CD14-positive monocyte (primary cell): ENCODE results near the gene SLC6A1. TPM values are rescaled to one million over a fixed set of nuclear protein-coding genes. Genes with fewer than 3 reads are reported as not detected.

Source experiments
- DNase-seq, 3 donors: peaks; one replicate each; pipeline ENCODE4 v3.0.0-alpha.2; 2011 to 2022
- H2AFZ ChIP-seq: 2 replicates; pipeline ENCODE4 v1.6.0; 2012; ENCODE audit warnings: mild to moderate bottlenecking, low read depth, low read length, inconsistent platforms; ENCODE audit not compliant: insufficient read depth, poor library complexity, severe bottlenecking
- H3K27ac ChIP-seq, 2 donors: 1 replicate in 1 of 2; 2 replicates in 1 of 2; pipeline ENCODE4 v1.5.1; 2012 to 2013; ENCODE audit warnings: low read length in 2 of 2, control low read depth in 1 of 2, inconsistent platforms in 1 of 2, low read depth in 1 of 2, mild to moderate bottlenecking in 1 of 2
- H3K27me3 ChIP-seq, 2 donors: one replicate each; pipeline versions ENCODE4 v1.6.0 to v1.6.1; 2011 to 2013; ENCODE audit warnings: low read length in 2 of 2; ENCODE audit not compliant: control insufficient read depth in 2 of 2, insufficient read depth in 2 of 2
- H3K36me3 ChIP-seq, 2 donors: replicated peaks in 1 of 2; 1 replicate in 1 of 2; 2 replicates in 1 of 2; pipeline versions ENCODE4 v1.5.1 to v1.6.1; 2012 to 2013; ENCODE audit warnings: low read length in 2 of 2, control low read depth in 1 of 2, inconsistent platforms in 1 of 2, mild to moderate bottlenecking in 1 of 2; ENCODE audit not compliant: insufficient read depth in 2 of 2, control insufficient read depth in 1 of 2
- H3K4me1 ChIP-seq, 2 donors: 1 replicate in 1 of 2; 2 replicates in 1 of 2; pipeline versions ENCODE4 v1.5.1 to v1.6.1; 2012 to 2013; ENCODE audit warnings: low read length in 2 of 2, control low read depth in 1 of 2, inconsistent platforms in 1 of 2, mild to moderate bottlenecking in 1 of 2, moderate library complexity in 1 of 2; ENCODE audit not compliant: insufficient read depth in 2 of 2, control insufficient read depth in 1 of 2
- H3K4me2 ChIP-seq: replicated peaks from 2 replicates; pipeline ENCODE3; 2012; ENCODE audit warnings: low read length, moderate library complexity, mild to moderate bottlenecking; ENCODE audit not compliant: poor library complexity, severe bottlenecking; ENCODE audit errors: extremely low read depth
- H3K4me3 ChIP-seq, 3 experiments: fragments of 200-600 bp in 1 of 3; sonication (generic) in 1 of 3; replicated peaks in 1 of 3; 1 replicate in 2 of 3; 2 replicates in 1 of 3; pipeline ENCODE4 v1.5.1; 2011 to 2013; ENCODE audit warnings: low read length in 3 of 3, mild to moderate bottlenecking in 3 of 3, control low read depth in 2 of 3, low read depth in 2 of 3, inconsistent platforms in 1 of 3, moderate library complexity in 1 of 3
- H3K79me2 ChIP-seq: 2 replicates; pipeline ENCODE4 v1.6.0; 2012; ENCODE audit warnings: mild to moderate bottlenecking, control low read depth, inconsistent platforms, low read length, moderate library complexity; ENCODE audit not compliant: insufficient read depth
- H3K9ac ChIP-seq: 2 replicates; pipeline ENCODE4 v1.6.0; 2017; ENCODE audit warnings: low read length, mild to moderate bottlenecking; ENCODE audit not compliant: insufficient read depth, poor library complexity, severe bottlenecking
- H3K9me3 ChIP-seq, 2 donors: replicated peaks in 1 of 2; 1 replicate in 1 of 2; 2 replicates in 1 of 2; pipeline versions ENCODE4 v1.5.1 to v1.6.1; 2012 to 2013; ENCODE audit warnings: low read length in 2 of 2, control low read depth in 1 of 2; ENCODE audit not compliant: control insufficient read depth in 1 of 2, insufficient read depth in 1 of 2
- H4K20me1 ChIP-seq: 2 replicates; pipeline ENCODE4 v1.6.0; 2012; ENCODE audit warnings: mild to moderate bottlenecking, low read length, control low read depth, moderate library complexity; ENCODE audit not compliant: insufficient read depth
- H3K27ac Mint-ChIP-seq, 7 donors: one replicate each; pipeline ENCODE4 v1.8.0; 2020; ENCODE audit warnings: mild to moderate bottlenecking in 7 of 7, mixed read lengths in 7 of 7, moderate library complexity in 6 of 7, inconsistent platforms in 2 of 7
- H3K27me3 Mint-ChIP-seq, 3 donors: one replicate each; pipeline ENCODE4 v1.8.0; 2021 to 2022; ENCODE audit warnings: low read depth in 3 of 3, mild to moderate bottlenecking in 3 of 3, mixed read lengths in 3 of 3, moderate library complexity in 3 of 3, inconsistent platforms in 1 of 3
- H3K36me3 Mint-ChIP-seq, 2 donors: one replicate each; pipeline ENCODE4 v1.8.0; 2020; ENCODE audit warnings: mixed read lengths in 2 of 2, inconsistent platforms in 1 of 2, mild to moderate bottlenecking in 1 of 2
- H3K4me1 Mint-ChIP-seq: one replicate; pipeline ENCODE4 v1.8.0; 2020; ENCODE audit warnings: mild to moderate bottlenecking, mixed read lengths
- H3K4me3 Mint-ChIP-seq, 2 donors: one replicate each; pipeline ENCODE4 v1.8.0; 2020; ENCODE audit warnings: mild to moderate bottlenecking in 2 of 2, mixed read lengths in 2 of 2, moderate library complexity in 1 of 2
- H3K9me3 Mint-ChIP-seq, 7 donors: one replicate each; pipeline ENCODE4 v1.8.0; 2020 to 2022; ENCODE audit warnings: mixed read lengths in 7 of 7, mild to moderate bottlenecking in 6 of 7, moderate library complexity in 6 of 7, inconsistent platforms in 2 of 7
- CTCF ChIP-seq: fragments of 200-600 bp; IDR thresholded peaks from one replicate; pipeline ENCODE4 v1.8.0; 2022; ENCODE audit warnings: antibody characterized with exemption, mild to moderate bottlenecking
- WGBS: methylation state at CpG from one replicate; pipeline ENCODE4 v1.1.5; 2013; ENCODE audit warnings: missing lambda C conversion rate; ENCODE audit not compliant: insufficient coverage; 5-methylcytosine and 5-hydroxymethylcytosine counted together
- intact Hi-C, 2 donors: fragments of 100-400 bp; cut with micrococcal nuclease; formaldehyde crosslinking; loops; one replicate each; pipeline versions ENCODE4 v1.15.0 to v1.15.1; 2023
- polyA plus RNA-seq, 3 donors: library from polyadenylated mRNA; depleted of rRNA in 1 of 3; unstranded in 2 of 3; stranded (reverse) in 1 of 3; fragments of 300-500 nt in 2 of 3; fragments of >200 nt in 1 of 3; fragmentation: Illumina TruSeq in 2 of 3; gene quantifications; 1 replicate in 2 of 3; 2 replicates in 1 of 3; pipeline ENCODE4 v1.2.3, GENCODE V29; 2012 to 2021

SLC6A1 gene
- polyA plus RNA-seq, 3 donors: not detected

- no peaks in the 10 kb centered on the region for H3K27me3 ChIP-seq
- peak overlapping the region in 1 of 3 experiments; percentile 4 for H3K4me3 ChIP-seq
- peaks cover 46 to 48% of the 10 kb centered on the region in 2 donors for H3K4me1 ChIP-seq
- WGBS: 38% methylated on average over 3 of the region's 5 CpGs
- Mint-ChIP-seq H3K4me1 (peaks cover 45% of the 10 kb centered on the region), H3K4me3 (peak overlapping the region; percentile 43 to 56), H3K36me3 (peaks cover 0 to 5% of the 10 kb centered on the region in 2 donors), H3K27ac (peak overlapping the region; percentile 72 to 90 (median 84)), H3K27me3 (peaks cover 0 to 2% (median 0%) of the 10 kb centered on the region in 3 donors), H3K9me3 (peaks cover 3 to 20% (median 14%) of the 10 kb centered on the region in 7 donors)
- H3K9ac ChIP-seq: no peak overlapping the region
- no peak for TF ChIP-seq CTCF
- no peaks in the 10 kb centered on the region for H3K79me2 ChIP-seq
- peaks cover 0 to 5% of the 10 kb centered on the region in 2 donors for H3K9me3 ChIP-seq
- no peaks in the 10 kb centered on the region for H4K20me1 ChIP-seq
- peak overlapping the region; percentile 49 to 54 for H3K27ac ChIP-seq
- H3K4me2 ChIP-seq: peak overlapping the region; percentile 23
- no peaks in the 10 kb centered on the region for H3K36me3 ChIP-seq
- intact Hi-C loops: no loop called here
- peak overlapping the region; percentile 14 for H2AFZ ChIP-seq
- DNase-seq: peak; percentile 42 to 83 (median 53)
Measured at GRCh38 chr3:11072631-11073030, 80.1 kb downstream of the SLC6A1 start.

GRCh38 chr3:11074011-11074410 lies 81.5 kb downstream of the SLC6A1 start:
- DNase-seq: peak in 2 of 3 donors; percentile 21 to 35

More at GRCh38 chr3:11074011-11074410, 81.5 kb downstream of the SLC6A1 start:
- no peak for TF ChIP-seq CTCF
- Histone ChIP-seq H3K27ac (no peak overlapping the region), H3K36me3 (no peaks in the 10 kb centered on the region), H3K4me3 (no peak overlapping the region), H2AFZ (no peak overlapping the region), H3K4me1 (peaks cover 60 to 61% of the 10 kb centered on the region in 2 donors), H3K79me2 (no peaks in the 10 kb centered on the region), H3K9me3 (no peaks in the 10 kb centered on the region), H3K4me2 (no peak overlapping the region), H4K20me1 (no peaks in the 10 kb centered on the region), H3K9ac (no peak overlapping the region), H3K27me3 (no peaks in the 10 kb centered on the region)
- Mint-ChIP-seq H3K4me1 (peaks cover 58% of the 10 kb centered on the region), H3K36me3 (peaks cover 0 to 2% of the 10 kb centered on the region in 2 donors), H3K4me3 (no peak overlapping the region), H3K9me3 (peaks cover 0 to 14% (median 10%) of the 10 kb centered on the region in 7 donors), H3K27me3 (peaks cover 0 to 2% (median 1%) of the 10 kb centered on the region in 3 donors), H3K27ac (peak overlapping the region in 5 of 7 donors; percentile 30 to 63 (median 53))
- intact Hi-C loops: no loop called here
- no CpG with 5 or more reads among the region's 2 CpGs for WGBS
